ENCODE measurements around the gene METTL3.

GRCh38 chr14:21475767-21476522, 35.2 kb downstream of the METTL3 start:
- TF ChIP-seq POLR2A (IDR thresholded peaks at IDR 0.05) (no peak), CTCF (IDR thresholded peaks at IDR 0.05) (no peak), POLR2AphosphoS5 (IDR thresholded peaks at IDR 0.05) (no peak)
